Right renal cortex interstitium (tissue), 3 donors: ENCODE results near the gene PRRT2. TPM values are rescaled to one million over a fixed set of nuclear protein-coding genes. Genes with fewer than 3 reads are reported as not detected.
"Not testable (repeated sequence)": the region's sequence is repeated elsewhere in the genome, so short reads cannot be mapped to it uniquely, and the experiment has no call there.

Source experiments
- DNase-seq, 3 donors: peaks; one replicate each; pipeline ENCODE4 v3.0.0-alpha.2; 2013; ENCODE audit warnings: low read depth in 3 of 3, low spot score in 2 of 3
- polyA plus RNA-seq, 3 donors: library from polyadenylated mRNA; unstranded; fragments of 120-200 nt; gene quantifications; one replicate each; pipeline ENCODE4 v1.2.1, GENCODE V29; 2013; ENCODE audit not compliant: insufficient read length in 3 of 3

PRRT2 gene
- polyA plus RNA-seq, 3 donors: 6.5 to 12.4 (median 8.4) TPM

DNA sequence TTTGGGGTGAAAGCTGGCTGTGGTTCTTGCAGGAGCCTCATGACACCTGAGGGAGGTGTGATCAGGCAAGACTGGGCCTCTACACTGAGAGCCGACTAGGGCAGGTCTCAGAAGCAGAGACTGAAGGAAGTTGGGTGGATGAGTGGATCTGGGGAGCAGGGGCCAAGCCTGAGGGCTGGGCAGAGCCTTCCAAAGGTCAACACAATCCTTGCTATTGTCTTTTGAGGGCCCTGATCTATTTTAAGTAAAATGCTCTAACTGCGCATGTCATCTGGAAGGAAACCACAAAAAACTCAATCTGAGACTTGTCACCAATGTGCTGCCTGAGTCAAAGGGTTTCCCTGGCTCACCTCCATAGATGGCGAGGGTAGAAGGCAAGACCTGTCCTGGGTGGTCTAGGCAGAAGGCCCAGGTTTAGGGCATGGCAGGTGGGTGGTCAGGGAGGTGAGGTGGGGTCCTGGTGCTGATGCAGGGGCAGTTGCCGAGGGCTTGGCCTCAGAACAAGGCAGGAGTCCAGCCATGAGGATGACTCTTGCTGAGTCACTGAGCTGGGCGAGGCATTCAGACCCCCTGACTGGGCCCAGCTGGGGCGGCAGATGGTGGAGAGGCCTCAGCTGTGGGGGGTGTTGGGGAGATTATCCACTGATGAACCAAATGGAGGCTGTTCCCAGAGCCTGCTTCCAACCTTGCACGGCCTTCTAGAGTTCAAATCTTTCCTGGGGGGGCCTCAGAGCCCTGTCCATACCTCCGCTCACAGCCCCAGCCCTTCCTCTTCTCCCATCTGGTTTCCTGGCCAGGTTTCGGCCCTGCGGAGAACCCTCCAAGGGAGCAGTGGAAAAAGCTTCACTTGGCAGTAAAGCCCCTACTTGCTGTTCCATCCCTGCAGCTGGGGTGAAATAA lies 13.4 kb downstream of the PRRT2 start:
- no peak for DNase-seq

DNA sequence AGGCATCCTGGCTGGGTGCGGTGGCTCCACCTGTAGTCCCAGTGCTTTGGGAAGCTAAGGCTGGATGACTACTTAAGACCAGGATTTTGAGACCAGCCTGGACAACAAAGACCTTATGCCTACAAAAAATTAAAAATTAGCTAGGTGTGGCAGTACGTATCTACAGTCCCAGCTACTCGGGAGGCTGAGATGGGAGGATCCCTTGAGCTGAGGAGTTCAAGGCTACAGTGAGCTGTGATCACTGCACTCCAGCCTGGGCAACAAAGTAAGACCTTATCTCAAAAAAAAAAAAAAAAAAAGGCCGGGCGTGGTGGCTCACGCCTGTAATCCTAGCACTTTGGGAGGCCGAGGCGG lies 14.3 kb downstream of the PRRT2 start:
- no peak for DNase-seq

DNA sequence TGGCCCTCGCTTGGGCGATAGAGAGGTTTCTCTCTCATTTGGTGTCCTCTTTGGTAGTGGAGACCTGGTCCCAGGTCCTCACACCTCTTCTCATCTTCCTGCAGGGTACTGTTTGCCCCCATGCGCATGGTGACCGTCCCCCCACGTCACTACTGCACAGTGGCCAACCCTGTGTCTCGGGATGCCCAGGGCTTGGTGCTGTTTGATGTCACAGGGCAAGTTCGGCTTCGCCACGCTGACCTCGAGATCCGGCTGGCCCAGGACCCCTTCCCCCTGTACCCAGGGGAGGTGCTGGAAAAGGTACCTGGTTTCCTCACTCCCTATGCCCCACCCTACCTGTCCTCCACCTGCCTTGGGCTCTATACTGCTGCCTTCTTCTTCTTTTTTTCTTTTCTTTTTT lies 18.8 kb downstream of the PRRT2 start:
- DNase-seq: no peak

DNA sequence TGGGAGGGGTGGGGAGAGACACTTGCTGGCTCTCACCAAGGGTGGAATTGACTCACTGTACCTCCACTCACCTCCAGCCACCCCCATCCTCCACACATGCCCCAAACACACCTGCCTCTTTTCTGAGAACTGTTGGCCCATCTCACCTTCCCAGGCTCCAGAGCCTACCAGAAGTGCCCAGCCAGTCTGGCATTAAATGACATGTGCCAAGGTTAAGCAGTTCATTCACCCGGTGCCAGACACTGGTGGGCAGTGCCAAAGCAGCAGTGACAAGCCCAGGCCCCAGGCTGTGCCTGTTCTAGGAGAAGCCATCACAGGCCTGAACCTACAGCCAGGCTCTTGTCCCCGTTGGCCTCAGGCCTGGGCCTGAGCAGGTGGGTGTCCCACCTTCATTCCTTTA lies 19.5 kb downstream of the PRRT2 start:
- no peak for DNase-seq

DNA sequence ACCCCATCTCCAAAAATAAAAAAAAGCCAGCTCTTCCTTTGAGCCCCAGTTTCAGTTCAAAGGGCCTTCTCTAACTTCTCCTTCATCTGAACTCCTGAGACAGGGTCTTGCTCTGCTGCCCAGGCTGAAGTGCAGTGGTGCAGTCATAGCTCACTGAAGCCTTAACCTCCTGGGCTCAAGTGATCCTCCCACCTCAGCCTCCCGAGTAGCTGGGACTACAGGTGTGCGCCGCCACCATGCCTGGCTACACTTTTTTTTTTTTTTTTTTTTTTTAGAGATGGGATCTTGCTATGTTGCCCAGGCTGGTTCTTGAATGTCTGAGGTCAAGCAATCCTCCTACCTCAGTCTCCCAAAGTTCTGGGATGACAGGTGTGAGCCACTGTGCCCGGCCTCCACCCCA lies 21.2 kb downstream of the PRRT2 start:
- DNase-seq: not testable (repeated sequence)

DNA sequence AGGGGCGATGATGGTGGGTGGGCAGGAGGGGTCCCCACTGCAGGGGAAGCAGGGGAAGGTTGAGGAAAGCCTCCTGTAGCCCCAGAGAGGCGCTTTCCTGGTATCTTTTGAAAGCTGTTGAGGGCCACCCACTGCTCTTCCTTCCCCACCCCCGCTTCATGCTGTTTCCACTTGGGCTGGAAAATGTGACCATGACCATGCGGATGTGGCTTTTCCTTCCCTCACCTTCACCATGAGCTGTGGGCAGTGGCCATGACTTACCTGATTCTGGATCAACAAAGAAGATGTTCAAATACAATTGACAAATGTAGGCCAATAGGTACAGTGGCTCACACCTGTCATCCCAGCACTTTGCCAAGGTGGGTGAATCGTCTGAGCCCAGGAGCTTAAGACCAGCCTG lies 22.1 kb downstream of the PRRT2 start:
- no peak for DNase-seq

DNA sequence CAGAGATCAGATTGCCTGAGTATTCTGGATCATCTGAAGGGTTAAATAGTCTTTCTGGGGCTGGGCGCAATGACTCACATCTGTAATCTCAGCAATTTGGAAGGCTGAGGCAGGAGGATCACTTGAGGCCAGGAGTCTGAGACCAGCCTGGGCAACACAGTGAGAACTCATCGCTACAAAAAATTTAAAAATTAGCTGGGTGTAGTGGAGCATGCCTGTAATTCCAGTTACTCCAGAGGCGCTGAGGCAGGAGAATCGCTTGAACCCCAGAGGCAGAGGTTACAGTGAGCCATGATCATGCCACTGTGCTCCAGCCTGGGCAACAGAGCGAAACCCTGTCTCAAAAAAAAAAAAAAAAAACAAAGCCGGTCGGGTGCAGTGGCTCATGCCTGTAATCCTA lies 23.9 kb downstream of the PRRT2 start:
- DNase-seq: no peak

DNA sequence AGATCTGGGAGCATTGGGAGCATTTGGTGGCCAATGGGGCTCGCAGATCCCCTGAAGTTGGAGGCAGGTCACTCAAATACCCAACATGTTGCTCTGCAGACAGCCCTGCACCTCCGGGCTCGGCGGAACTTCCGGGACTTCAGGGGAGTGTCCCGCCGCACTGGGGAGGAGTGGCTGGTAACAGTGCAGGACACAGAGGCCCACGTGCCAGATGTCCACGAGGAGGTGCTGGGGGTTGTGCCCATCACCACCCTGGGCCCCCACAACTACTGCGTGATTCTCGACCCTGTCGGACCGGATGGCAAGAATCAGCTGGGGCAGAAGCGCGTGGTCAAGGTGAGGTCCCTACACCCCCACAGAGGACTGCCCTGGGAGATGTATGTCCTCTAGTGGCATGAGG lies 24.6 kb downstream of the PRRT2 start:
- no peak for DNase-seq

DNA sequence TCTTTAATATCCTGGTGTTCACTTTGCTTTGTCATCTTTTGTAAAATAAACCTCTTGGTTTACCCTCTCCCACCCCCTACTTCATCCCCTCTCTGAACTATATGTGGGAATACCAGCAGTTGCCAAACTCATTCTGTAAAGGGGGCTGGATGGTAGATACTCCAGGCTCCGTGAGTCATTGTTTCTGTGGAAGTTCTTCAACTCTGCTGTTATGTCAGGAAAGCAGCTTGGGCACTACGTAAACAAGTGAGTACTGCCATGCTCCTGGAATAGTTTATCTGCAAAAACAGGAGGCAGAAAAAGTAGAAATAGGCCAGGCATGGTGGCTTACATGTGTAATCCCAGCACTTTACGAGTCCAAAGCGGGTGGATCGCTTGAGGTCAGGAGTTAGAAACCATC lies 25.8 kb downstream of the PRRT2 start:
- no peak for DNase-seq

DNA sequence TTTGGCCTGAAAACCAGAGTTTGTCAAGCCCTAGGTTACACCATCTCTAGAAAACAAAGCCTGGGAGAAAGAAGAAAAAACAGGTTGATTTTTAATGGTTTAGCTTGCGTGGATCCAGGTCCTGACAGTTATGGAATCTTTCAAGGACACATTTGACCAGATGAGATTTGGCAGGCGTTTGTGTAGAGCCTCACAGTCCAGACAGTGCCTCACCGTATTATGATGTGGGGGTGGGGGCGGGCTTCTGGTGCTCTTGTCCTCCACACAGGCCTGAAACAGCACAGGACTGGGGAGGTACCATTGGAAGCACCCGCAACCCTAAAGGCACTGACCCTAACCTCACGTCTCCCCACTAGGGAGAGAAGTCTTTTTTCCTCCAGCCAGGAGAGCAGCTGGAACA lies 27.8 kb downstream of the PRRT2 start:
- no peak for DNase-seq

DNA sequence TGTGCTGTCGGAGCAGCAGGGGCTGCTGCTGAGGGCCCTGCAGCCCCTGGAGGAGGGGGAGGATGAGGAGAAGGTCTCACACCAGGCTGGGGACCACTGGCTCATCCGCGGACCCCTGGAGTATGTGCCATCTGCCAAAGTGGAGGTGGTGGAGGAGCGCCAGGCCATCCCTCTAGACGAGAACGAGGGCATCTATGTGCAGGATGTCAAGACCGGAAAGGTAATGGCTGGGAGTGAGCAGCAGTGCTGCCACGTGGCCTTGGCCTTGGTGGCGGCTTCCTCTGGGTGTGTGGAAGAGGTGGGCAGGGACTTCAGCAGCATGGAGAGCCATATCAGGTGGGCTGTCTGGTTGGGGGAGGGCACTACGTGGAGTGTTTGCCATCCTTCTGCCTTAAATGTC lies 28.2 kb downstream of the PRRT2 start:
- DNase-seq: no peak

DNA sequence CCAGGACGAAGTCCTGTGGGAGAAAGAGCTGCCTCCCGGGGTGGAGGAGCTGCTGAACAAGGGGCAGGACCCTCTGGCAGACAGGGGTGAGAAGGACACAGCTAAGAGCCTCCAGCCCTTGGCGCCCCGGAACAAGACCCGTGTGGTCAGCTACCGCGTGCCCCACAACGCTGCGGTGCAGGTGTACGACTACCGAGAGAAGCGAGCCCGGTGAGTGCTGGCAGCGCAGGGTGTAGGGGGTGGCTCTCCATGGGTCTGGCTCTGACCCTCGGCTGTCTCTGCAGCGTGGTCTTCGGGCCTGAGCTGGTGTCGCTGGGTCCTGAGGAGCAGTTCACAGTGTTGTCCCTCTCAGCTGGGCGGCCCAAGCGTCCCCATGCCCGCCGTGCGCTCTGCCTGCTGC lies 29.6 kb downstream of the PRRT2 start:
- no peak for DNase-seq

DNA sequence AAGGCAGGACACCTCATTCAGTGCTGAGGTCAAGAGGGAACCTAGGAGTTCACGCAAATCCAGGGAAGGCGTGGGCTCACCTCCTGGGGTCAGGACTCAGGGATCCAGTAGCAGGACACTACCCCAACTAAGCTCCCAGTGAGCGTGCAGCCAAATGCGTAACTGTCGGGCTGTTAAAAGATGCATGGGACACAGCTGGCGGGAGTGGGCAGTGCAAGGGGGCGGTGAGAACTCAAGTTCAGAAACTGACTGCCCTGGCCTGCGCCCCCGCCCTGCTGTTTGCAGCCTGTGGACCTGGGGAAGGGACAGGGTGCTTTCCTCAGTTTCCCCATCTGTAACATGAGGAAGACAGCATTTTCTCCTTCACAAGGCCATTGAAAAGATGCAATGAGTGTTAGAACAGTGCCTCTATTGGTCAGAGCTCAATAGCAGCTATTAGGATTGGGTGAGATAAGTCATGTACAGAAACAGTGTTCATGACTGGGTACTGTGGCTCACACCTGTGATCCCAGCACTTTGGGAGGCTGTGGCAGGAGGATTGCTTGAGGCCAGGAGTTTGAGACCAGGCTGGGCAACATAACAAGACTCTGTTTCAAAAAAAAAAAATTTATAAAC lies 30.8 kb downstream of the PRRT2 start:
- no peak for DNase-seq

DNA sequence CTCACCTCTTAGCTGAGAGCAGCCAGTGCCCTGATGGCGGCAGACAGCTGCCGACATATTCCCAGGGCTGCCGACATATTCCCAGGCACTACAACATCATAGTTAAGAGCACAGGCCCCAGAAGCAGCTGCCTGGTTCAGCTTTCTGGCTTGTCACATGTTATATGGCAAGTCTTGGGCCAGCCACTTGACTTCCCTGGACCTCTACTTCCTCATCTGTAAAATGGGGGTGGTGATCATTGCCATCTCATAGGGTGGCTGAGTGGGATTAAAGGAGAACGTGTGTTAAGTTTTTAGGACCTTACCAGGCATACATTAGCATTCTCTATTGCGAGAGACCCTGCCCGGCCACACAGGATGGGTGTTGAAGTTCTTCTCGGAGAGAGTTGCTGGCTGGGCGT lies 31.9 kb downstream of the PRRT2 start:
- DNase-seq: no peak

DNA sequence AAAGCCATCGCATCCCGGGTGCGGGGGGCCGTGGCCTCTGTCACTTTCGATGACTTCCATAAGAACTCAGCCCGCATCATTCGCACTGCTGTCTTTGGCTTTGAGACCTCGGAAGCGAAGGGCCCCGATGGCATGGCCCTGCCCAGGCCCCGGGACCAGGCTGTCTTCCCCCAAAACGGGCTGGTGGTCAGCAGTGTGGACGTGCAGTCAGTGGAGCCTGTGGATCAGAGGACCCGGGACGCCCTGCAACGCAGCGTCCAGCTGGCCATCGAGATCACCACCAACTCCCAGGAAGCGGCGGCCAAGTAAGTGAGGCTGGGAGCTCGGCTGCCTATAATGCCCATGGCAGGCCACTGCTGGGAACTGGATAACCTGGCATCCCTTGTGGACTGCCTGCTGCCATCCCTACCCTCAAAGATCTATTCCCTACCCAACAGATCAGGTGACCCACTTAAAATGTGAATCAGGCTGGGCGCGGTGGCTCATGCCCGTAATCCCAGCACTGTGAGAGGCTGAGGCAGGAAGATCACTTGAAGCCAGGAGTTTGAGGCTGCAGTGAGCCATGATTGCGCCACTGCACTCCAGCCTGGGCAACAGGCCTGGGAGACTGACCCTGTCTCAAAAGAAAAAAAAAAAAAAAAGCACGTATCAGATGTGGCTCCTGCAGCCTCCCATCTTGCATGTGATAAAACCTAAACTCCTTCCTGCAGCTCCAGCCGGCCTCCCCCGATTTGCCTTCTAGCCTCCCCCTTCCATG lies 32.8 kb downstream of the PRRT2 start:
- DNase-seq: no peak

DNA sequence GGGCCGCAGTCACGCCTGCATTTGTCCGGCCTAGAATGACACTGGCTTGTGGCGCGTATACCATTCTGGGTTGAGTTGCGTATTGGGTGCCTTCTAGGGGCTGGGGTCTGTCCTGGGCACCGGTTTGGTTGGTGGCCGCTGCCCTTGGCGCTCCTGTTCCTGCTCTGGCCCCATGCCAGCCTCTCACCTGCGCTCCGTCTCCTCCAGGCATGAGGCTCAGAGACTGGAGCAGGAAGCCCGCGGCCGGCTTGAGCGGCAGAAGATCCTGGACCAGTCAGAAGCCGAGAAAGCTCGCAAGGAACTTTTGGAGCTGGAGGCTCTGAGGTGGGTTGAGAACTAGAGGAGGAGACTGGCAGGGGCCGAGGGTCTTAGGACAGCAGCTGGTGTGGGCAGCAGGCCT lies 33.7 kb downstream of the PRRT2 start:
- no peak for DNase-seq

DNA sequence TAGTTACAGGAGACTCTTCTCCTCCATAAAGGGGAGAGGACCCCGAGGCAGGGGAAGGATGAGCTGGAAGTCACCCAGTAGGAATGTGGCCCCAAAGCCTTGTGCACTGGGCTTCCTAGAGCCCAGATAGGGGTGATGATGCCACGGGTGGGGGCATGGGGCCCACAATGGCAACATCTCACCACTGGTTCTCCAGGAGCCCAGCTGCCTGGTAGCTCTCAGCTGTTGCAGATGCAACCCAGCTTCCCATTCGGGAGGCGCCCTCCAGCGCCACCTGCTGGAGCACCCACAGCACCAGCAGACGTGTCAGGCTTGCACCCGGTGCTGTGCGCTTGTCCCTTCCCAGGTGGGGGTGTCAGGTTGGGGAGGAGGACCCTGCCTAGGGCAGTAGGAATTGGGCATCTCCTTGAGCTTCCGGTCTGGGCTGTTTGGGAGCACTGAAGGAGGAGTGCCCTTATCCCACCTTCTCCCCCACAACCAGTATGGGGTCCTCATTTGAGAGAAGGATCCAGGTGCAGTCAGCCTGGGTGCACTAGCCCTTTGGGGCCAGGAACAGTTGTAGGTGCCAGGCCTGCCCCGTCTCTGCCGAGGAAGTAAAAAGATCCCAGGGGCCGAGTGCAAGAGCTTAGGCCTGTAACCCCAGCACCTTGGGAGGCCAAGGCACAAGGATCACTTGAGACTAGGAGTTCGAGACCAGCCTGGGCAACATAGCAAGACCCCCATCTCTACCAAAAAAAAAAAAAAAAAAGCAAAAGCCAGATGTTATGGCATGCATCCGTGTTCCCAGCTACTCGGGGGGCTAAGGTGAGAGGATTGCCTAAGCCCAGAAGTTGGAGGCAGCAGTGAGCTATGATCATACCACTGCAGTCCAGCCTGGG lies 36.7 kb downstream of the PRRT2 start:
- no peak for DNase-seq

DNA sequence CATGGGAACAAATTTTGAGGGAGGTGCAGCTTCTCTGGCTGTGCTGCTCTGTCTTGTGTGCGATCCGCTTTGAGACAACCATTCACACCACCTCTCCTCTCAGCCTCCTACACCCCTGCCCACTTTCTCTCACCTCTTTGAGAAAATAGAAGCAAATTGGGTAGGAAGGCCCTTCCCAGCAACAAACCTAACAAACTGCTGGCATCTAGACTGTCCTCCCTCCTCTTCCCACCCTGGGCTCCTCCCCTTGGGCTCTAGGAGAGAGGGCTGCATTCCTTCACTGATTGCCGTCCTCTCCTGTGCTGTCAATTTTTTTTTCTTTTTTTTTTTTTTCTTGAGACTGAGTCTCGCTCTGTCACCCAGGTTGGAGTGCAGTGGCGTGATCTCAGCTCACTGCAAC lies 37.5 kb downstream of the PRRT2 start:
- no peak for DNase-seq

DNA sequence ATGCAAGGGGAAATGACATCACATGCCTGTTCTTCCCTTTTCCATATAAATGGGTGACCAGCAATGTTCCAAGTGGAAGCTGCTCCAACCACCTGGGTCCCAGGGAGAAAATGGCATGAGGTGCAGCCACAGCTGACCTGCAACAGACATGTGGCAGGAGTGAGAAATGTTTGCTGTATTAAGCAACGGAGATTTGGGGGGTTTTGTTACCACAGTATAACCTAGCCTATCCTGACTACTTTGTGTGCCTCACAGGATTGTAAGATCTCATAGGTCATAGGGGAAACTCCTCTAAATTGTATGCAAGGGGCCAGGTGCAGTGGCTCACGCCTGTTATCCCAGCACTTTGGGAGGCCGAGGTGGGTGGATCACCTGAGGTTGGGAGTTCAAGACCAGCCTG lies 39.0 kb downstream of the PRRT2 start:
- no peak for DNase-seq

DNA sequence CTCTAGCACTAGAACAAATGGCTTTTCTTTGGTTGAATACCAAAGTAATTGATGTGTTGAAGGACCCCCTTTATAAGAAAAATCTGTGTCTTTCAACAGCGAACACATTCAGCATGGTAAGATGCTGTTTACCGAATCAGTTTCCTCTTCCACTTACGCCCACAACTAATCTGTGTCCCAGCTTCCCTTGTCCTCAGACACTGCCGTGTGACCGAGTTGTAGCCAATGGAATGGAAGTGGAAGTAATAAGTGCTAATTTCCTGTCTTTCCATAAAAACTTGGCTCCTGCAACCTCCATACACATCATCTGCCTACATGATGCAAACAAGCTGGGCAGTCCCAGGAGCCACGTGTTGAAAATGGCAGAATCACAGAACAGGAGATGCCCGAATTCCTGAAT lies 40.7 kb downstream of the PRRT2 start:
- no peak for DNase-seq
